ENCODE results near the gene SUGCT.
"Not testable (repeated sequence)": the region's sequence is repeated elsewhere in the genome, so short reads cannot be mapped to it uniquely, and the experiment has no call there.

The SUGCT gene

DNA sequence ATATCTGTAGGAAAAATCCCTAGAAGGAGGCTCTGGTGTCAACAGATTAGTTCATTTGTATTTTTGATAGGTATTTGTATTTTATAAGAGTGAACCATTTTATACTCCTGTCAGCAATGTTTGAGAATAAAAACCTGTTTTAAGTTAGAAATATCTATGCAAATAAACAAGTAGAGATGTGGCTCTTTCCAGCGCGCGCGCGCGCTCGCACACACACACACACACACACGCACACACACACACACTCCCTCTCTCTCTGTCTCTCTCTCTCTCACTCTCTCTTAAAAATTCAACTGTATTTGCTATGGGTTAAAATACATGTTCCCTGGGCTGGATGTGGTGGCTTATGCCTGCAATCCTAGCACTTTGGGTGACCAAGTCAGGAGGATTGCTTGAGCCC, 113.9 kb downstream of the SUGCT start:
- DNase-seq (ENCODE audit: low read depth in 3 of 3): no peak

DNA sequence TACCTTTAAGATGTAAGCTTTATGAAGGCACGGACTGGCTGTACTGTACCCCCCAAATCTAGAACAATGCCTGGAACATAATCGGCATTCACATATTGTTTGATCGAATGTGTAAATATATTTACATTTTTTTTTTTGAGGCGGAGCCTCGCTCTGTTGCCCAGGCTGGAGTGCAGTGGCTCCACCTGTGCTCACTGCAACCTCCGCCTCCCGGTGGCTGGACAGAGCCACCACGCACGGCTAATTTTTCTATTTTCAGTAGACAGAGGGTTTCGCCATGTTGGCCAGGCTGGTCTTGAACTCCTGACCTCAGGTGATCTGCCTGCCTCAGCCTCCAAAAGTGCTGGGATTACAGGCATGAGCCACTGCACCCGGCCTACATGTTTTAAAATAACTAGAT, 118.6 kb downstream of the SUGCT start:
- DNase-seq (ENCODE audit: low read depth in 3 of 3): not testable (repeated sequence)

DNA sequence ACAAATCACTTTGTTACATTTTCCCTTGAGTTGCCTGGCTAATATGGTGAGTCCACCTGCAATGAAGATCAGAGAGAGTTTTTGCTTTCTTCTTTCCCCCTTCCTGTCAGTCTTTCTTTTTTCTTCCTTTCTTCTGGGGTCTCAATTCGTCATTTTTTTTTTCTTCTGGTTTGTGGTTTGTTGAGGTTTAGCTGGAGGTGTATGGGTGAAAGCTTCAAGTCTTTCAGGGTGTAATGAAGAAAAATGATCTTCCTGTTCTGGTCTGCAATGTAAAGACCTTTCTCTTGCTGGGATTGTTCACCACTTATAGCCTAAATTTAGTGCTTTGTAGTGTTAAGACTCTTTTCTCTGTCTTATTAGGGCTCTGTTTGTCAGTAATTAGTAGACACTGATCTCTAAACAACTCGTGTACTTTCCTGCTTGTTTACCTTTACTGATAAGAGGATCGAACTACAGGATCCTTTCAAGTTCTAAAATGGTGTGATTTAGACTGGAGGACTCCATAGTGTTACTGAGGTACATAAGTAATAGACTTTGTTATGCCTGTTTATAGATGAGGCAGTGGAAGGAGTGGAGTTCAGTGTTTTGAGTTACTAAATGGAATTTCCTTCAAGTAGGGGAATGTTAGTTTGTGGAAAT, 129.1 kb downstream of the SUGCT start:
- no peak for DNase-seq (ENCODE audit: low read depth in 3 of 3)

DNA sequence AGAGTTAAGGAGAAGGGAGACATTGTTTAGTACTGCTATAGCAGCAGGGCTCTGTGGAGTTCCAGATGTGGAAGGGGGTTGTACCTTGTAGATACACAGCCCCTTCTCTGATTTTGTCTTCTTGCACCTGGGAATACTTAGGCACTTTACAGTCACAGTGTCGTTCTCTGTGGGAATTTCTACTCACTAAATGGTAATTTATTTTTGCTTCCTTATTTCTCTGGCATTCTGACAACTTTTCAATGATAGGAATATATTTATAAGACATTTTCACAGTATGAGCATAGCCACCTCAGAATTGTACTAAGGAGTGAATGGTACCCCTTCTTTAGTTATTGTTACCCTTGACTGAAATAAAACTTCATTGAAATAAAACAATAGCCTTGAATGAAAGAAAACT, 132.8 kb downstream of the SUGCT start:
- no peak for DNase-seq (ENCODE audit: low read depth in 3 of 3)

DNA sequence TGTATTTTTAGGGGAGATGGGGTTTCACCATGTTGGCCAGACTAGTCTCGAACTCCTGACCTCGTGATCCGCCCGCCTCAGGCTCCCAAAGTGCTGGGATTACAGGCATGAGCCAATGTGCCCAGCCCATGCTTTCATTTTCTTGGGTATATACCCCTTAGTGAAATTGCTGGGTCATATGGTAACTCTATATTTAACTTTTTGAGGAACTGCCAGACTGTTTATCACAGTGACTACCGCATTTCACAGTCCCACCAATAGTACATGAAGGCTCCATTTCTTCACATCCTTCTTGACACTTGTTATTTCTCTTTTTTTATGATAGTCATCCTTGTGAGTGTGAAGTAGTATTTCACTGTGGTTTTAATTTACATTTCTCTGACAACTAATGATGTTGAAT, 134.0 kb downstream of the SUGCT start:
- DNase-seq (ENCODE audit: low read depth in 3 of 3): not testable (repeated sequence)

DNA sequence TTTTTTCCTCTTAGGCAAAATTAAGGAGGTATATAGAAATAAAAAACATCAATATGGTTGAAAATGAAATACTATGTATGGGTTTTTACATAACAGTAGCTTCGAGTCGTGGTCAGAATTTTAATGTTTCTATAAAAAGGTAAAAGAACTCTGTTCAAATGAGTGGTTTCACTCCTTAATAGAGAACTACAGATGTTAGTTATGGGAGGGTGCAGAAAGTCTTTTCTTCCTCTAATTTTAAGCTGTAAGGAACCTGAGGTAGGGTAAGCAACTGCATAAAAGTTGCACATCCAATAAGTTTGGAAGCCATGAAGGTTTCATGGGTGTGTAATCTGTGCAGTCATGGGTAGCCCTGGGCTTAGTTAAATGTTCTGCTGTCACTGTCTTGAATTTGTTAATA, 141.3 kb downstream of the SUGCT start:
- DNase-seq (ENCODE audit: low read depth in 3 of 3): no peak

DNA sequence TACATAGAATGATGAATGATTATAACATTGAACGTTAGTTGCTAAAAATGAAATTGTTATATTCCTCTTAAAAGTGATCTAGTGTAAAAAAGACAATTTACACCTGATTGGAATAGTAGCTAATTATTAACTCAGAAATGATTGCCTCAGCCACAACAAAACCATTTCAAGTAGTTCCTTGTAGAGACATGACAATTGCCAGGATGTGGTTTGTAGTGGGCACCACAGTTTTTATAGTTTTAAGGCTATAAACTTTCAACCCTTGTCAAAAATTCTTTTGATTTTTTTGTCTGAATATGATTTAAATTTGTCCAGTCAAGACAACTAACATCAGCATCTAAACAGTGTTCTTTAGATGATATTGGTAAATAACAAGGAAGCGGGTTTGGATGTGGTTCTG, 145.2 kb downstream of the SUGCT start:
- no peak for DNase-seq (ENCODE audit: low read depth in 3 of 3)

DNA sequence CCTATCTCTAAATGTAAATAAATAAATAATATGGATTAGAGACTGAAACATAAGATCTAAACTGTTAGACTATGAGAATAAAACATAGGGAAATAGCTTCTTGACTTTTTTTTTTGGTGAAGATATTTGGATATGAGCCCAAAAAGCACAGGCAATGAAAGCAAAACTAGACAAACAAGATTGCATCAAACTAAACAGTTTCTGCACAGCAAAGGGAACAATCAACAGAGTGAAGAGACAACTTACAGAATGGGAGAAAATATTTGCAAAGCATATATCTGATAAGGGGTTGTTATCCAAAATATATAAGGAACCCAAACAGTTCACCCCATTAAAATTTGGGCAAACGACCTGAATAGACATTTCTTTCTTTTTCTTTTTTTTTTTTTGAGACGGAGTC, 148.1 kb downstream of the SUGCT start:
- no peak for DNase-seq (ENCODE audit: low read depth in 3 of 3)

DNA sequence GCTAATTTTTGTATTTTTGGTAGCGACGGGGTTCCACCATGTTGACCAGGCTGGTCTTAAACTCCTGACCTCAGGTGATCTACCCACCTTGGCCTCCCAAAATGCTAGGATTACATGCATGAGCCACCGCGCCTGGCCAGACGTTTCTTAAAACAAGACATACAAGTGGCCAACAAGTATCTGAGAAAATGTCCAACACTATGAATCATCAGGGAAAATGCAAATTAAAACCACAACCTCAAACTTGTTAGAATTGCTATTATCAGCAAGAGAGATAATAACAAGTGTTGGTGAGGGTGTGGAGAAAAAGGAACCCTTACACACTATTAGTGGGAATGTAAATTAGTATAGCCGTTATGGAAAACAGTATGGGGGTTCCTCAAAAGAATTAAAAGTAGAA, 148.6 kb downstream of the SUGCT start:
- no peak for DNase-seq (ENCODE audit: low read depth in 3 of 3)

DNA sequence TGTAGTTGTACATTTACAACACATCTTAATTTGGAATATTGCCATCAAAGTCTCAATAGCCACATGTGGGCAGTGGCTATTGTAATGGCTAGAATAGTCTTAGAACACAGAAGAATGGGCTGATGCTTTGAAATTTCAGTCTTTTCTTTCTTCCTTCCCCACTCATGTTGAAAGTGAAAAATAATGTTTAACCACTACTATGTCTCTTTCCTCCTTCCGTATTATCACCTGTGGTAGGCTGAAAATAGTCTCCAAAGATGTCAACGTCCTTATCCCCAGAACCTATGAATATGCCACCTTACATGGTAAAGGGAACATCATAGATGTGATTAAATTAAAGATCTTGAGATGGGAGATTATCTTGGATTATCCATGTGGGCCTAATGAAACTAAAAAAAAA, 154.0 kb downstream of the SUGCT start:
- no peak for DNase-seq (ENCODE audit: low read depth in 3 of 3)

DNA sequence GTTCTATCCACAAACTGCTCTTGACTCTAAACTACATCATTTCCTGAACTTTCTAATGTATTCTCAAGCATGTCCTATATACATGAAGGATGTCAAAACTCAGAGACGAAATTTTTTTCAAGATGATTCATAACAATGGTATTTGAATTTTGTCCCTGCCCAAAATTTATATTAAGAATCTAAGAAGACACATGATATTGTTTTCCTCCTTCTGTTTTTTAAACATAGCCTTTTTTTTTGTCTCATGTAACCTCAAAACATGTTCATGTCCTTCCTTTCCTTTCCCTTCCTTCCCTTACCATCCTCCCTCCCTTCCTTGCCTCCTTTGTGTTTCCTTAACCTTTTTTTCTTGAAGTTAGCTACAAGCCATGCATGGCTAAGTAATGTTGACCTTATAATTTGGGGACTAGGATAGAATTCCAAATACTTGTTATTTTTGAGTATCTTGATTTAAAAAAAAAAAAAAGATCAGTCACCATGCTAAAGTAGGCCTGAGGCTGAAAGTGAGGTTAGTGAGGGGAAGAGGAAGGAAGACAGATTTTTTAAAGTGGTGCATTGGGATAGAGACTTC, 163.0 kb downstream of the SUGCT start:
- DNase-seq (ENCODE audit: low read depth in 3 of 3): no peak

DNA sequence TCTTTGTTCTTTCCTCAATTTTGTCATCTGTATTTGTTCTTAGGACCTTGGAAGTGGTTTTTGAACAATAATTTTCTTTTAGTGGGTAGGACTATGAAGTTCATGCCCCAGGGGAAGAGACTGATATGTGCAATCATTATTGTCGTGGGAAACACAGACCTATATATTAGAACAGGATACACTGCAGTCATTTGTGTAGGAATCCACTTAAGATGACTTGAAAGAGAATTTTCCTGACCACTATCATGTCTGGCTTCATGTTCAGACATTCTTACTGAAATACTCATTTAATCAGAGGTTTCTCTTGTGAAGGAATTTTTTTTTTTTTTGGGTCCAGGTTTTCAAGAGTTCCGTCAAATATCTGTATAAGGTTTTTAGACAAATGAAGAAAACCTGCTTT, 163.6 kb downstream of the SUGCT start:
- DNase-seq (ENCODE audit: low read depth in 3 of 3): no peak

DNA sequence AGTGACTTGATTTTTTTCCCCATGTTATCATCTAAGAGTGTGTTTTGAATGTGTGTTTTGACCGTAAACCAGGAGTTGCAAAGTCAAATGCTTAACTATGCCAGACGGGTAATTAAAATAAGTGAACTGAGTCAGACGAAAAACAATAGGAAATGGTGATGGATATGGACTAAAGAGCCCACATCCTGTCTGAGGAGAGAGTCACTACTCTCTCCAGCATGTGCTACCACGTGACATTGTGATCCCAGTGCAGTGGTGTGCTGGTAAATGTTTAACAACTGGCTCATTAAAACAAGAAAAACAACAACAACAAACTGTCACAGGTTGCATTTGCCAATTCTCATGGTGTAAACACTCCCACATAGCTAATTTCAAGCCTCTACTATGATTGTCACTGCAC, 164.3 kb downstream of the SUGCT start:
- DNase-seq (ENCODE audit: low read depth in 3 of 3): no peak

DNA sequence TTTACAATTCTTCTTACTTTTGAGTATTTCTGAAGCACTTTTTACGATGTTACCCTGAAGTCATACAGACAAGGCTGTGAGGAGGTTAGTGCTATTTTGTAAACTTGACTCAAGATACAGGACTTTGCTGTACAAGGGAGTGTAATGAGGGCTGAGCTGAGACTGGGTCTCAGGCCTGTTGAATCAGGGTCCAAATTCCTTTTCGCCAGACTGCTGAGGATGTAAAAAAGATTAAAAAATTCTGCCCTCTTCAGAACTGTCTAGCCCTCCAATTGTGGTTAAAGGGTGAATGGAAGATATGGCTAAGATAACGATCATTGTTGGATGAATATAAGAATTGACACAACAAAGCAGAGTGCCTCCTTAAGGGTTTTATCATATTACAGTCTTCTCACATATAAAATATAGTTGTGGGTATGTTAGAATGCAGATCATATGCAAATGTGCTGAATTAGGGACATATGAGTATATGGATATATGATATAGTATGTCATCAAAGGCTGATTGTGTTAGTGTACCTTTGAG, 165.4 kb downstream of the SUGCT start:
- no peak for DNase-seq (ENCODE audit: low read depth in 3 of 3)

DNA sequence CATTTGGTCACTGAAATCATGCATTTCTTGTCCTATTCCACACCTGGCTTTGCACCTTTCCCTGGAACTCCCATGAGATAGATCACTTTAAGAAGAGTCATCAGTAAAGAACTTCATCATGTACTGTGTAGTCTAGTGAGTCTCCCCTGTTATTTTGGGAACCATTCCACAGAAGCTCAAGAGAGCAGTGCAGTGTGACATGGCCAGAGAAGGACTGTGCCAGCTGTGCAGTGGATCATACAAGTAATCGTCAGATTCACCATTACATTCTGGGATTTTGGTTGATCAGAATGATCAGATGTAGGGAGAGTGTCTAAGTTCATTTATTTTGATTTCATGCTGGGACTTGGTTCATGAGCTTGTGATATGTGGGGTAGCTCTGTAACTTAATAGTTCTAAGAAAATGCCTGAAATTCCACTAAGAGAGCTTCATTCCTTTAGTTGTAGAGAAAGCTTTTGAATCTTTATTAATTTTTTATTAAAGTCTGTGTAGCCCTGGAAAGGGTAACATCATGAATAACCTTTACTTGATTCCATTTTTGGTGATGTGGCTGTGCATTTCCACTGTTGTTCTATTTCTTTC, 166.8 kb downstream of the SUGCT start:
- DNase-seq (ENCODE audit: low read depth in 3 of 3): no peak

DNA sequence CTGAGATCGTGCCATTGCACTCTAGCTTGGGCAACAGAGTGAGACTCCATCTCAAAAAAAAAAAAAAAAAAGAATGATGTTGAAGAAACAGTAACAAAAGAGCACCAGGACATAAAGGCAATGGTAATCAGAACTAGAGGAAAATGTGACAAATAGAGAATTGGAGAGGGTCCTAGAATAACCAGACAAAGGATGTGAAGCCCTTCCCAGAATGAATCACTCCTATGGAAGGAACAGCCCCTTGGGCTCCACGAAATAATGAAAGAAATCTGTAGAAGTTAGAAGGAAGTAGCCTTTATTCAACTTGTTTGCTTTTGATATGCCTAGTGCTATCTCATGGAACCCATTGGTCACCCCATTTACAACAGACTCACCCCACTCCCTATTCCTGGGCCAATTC, 169.2 kb downstream of the SUGCT start:
- no peak for DNase-seq (ENCODE audit: low read depth in 3 of 3)

DNA sequence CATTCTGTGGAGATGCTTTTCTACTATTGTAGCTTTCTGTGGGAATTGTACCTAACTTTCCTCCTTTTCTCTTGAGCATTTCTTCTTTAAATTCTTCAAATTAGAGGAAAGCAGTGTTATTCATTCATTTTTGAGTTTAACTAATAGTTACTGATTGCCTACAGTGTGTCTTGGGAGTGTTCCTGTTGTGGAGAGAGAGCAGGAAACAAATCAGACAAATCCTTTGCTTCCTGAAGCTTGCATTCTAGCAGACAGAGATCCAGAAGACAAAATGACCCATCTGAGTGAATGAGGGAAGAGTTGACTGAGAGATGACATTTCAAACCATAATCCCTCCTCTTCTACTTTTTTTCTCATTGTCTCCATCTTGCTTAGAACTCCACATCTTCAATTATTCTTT, 170.4 kb downstream of the SUGCT start:
- no peak for DNase-seq (ENCODE audit: low read depth in 3 of 3)

DNA sequence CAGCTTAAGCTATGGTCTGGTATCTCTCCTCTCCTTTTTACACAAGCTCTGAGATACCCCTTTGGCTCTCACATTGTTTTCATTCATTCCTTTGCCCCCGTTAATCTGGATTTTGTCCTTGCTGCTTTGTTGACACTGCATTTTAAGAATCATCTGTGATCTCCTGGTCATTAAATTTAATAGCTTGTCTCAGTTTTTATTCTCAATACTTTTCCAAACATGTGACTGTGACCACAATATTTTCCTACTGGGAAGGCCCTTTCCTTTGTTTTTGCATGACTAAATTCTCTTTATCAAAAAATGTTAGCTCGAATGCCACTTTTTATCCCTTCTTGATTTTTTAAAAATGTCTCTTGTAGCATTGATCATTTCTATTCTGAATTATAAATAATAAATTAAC, 171.2 kb downstream of the SUGCT start:
- DNase-seq (ENCODE audit: low read depth in 3 of 3): no peak

DNA sequence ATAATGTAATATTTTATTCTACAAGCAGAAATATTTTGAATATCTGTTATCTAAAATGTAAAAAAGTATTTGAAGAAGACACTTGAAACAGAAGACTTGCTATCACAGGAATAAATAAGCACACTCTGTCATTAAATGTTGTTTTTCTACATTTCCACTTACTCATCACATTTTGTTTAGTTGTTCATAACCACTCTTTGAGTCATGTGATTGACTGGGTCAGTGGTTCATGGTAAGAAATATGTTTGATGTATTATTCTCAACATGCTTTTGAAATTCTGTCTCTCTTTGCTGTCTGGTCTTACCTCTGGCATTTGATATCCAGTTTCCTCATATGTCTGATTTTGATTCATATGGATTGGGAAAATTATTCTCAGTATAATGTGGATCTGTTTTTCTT, 171.8 kb downstream of the SUGCT start:
- DNase-seq (ENCODE audit: low read depth in 3 of 3): no peak

DNA sequence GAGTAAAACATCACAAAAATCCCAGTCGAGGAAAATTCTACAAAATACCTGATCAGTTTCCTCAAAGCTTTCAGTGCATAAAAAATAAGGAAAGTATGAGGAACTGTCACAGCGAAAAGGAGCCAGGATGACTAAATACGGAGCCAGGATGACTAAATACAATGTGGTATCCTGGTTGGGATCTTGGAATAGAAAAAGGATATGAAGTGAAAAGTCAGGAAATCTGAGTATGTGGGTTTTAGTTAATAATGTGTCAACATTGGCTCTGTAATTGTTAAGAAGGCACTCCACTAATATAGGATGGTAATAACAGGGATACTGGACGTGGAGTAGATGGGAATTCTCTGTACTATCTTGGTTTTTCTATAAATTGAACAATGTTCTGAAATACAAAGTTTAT, 175.5 kb downstream of the SUGCT start:
- no peak for DNase-seq (ENCODE audit: low read depth in 3 of 3)

DNA sequence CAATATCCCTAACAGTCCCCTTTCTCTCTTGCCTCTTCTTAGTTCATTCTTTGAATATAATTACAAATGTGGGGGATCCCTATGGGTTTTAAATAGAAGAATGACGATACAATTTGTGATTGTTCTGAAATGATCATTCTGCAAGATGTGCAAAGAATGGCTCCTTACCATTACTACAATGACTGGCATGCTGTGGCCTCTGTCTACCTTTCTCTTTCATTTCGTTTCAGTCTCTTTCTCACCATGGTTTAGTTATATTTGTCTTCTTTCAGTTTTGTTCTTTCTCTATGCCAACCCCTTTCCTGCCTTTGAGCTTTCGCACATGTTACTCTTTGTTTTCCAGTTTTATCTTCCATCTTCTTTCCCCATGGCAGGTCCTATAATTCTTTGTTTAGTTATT, 176.5 kb downstream of the SUGCT start:
- DNase-seq (ENCODE audit: low read depth in 3 of 3): no peak

DNA sequence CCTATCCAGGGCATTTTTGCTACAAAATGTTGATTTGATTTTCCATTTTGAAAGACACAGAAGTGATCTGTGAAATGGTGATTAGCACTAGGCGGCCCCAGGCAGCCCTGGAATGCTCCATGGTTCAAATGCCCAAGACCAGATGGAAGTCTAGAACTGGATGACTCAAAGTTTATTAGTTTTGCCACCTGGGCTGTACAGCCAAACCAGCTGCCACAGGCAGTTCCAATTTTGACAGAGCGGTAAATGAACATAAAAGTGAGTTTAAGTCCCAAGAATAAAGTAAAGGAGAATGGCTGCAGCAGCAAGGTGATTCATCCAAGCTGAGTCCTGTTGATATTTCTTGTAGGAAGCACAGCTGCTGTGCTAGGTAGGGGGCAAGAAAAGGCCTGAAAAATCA, 180.5 kb downstream of the SUGCT start:
- no peak for DNase-seq (ENCODE audit: low read depth in 3 of 3)

DNA sequence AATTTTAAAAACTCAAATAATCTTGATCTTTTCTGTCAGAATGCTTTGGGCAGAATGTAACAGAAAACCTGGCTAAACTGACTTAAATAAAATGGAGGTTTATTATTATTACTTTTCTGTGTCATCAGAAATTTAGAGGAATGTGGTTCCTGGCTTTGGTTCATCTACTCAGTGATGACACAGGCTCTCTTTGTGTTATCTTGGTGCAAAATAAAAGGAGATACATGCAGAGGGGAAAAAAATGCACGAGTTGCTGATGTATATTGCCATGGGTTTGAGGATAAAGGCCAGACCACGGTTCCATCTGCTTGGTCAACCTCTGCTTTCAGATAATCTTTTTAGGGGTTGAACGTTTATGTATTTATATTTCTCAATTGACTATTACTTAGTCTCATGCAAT, 181.4 kb downstream of the SUGCT start:
- no peak for DNase-seq (ENCODE audit: low read depth in 3 of 3)

DNA sequence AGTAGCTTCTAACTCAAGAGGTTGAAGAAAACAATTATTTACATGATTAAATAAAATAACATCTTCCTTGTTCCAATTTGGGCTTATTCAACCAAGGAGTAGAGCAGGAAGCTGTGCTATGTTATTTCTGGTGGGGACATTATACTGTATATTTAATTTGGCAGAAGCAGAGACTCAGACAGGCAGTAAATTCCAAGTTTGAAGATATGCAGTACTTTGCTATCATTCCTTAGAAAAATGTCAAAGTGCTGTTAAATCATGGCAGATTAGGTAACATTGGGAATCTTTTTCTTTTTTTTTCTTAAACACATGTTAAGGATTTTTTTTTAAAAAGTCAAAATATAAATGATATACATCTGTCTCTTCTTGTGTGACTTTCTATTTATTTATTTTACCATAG, 190.1 kb downstream of the SUGCT start:
- no peak for DNase-seq (ENCODE audit: low read depth in 3 of 3)
